HG02642 (cell line): ENCODE data around the gene DPYSL4.

Experiments
- ATAC-seq: cut with Tn5 transposase; IDR thresholded peaks from one replicate; pipeline ENCODE4 v1.9.1; 2021; ENCODE audit warnings: mild to moderate bottlenecking; ENCODE audit not compliant: unreplicated experiment, poor library complexity

DPYSL4 gene

GRCh38 chr10:132250481-132251475 lies 64.0 kb downstream of the DPYSL4 start:
- no peak for ATAC-seq

- ATAC-seq: no peak
These were observed 65.2 kb downstream of the DPYSL4 start for GRCh38 chr10:132251928-132252327.

GRCh38 chr10:132252412-132252811 lies 65.7 kb downstream of the DPYSL4 start:
- ATAC-seq: no peak

GRCh38 chr10:132253092-132253687 lies 66.4 kb downstream of the DPYSL4 start:
- no peak for ATAC-seq

- ATAC-seq: no peak
These were observed 68.1 kb downstream of the DPYSL4 start for GRCh38 chr10:132254841-132255240.
